IPS-NIHi11 (cell line): ENCODE results near the gene BBS5.

Experiments used
- DNase-seq: peaks from one replicate; pipeline ENCODE4 v3.0.0; 2012; ENCODE audit warnings: mixed read lengths, low spot score

The BBS5 gene

GRCh38 chr2:169546756-169547155, 67.5 kb downstream of the BBS5 start:
- DNase-seq, result no peak
